HS-27A (cell line): ENCODE results near the gene PTGIS.

Source experiments
- DNase-seq: peaks from one replicate; pipeline ENCODE4 v3.0.0-alpha.2; 2012; ENCODE audit warnings: low read depth, missing footprints

Gene PTGIS

GRCh38 chr20:49595811-49596561 lies 28.0 kb upstream of the PTGIS start:
- no peak for DNase-seq

- DNase-seq = no peak
Observed at GRCh38 chr20:49595346-49595745, 27.4 kb upstream of the PTGIS start.

GRCh38 chr20:49594931-49595315 lies 27.0 kb upstream of the PTGIS start:
- DNase-seq = no peak

GRCh38 chr20:49594143-49594930 lies 26.4 kb upstream of the PTGIS start:
- DNase-seq = no peak

- DNase-seq = no peak
Observed at GRCh38 chr20:49593466-49594142, 25.7 kb upstream of the PTGIS start.

- no peak for DNase-seq
Observed at GRCh38 chr20:49592120-49592519, 24.2 kb upstream of the PTGIS start.

- no peak for DNase-seq
Observed at GRCh38 chr20:49591217-49591865, 23.4 kb upstream of the PTGIS start.

- DNase-seq = no peak
Observed at GRCh38 chr20:49590163-49591017, 22.5 kb upstream of the PTGIS start.

- DNase-seq = no peak
Observed at GRCh38 chr20:49589747-49590146, 21.8 kb upstream of the PTGIS start.

- no peak for DNase-seq
Observed at GRCh38 chr20:49587111-49587570, 19.2 kb upstream of the PTGIS start.

GRCh38 chr20:49585585-49586245 lies 17.8 kb upstream of the PTGIS start:
- DNase-seq = no peak

GRCh38 chr20:49584418-49585382 lies 16.8 kb upstream of the PTGIS start:
- no peak for DNase-seq

GRCh38 chr20:49583669-49584417 lies 15.9 kb upstream of the PTGIS start:
- peak; percentile 66 for DNase-seq

GRCh38 chr20:49583343-49583668 lies 15.4 kb upstream of the PTGIS start:
- DNase-seq = no peak

GRCh38 chr20:49582413-49583334 lies 14.7 kb upstream of the PTGIS start:
- no peak for DNase-seq

- no peak for DNase-seq
Observed at GRCh38 chr20:49581482-49581881, 13.5 kb upstream of the PTGIS start.

- no peak for DNase-seq
Observed at GRCh38 chr20:49580813-49581174, 12.9 kb upstream of the PTGIS start.
